MCF 10A (cell line): ENCODE data around the gene C1orf198. TPM values are rescaled to one million over a fixed set of nuclear protein-coding genes. Genes with fewer than 3 reads are reported as not detected.

Source experiments
- BruUV-seq: library from RNA; stranded (reverse); fragments of 400-500 nt; replicated peaks from 2 replicates; lab custom pipeline; 2021; lab: Mats Ljungman, UMichigan
- CTCF ChIA-PET: fragments of 300-600 bp; sonication (Branson Sonifier 250); formaldehyde crosslinking; extraction: SDS; loops from one replicate; lab custom pipeline; 2021; ENCODE audit warnings: antibody characterized with exemption, inconsistent platforms; lab: Yijun Ruan, JAX
- POLR2A ChIA-PET: fragments of 300-600, 350-650 bp; sonication (Branson Sonifier 250); formaldehyde crosslinking; extraction: SDS; loops from one replicate; lab custom pipeline; 2020; ENCODE audit warnings: antibody characterized with exemption, inconsistent platforms; lab: Yijun Ruan, JAX
- DNase-seq: peaks from one replicate; pipeline ENCODE4 v3.0.0-alpha.2; 2018; ENCODE audit not compliant: unreplicated experiment
- H3K27ac Mint-ChIP-seq: one replicate; pipeline ENCODE4 v1.8.0; 2022; ENCODE audit warnings: mild to moderate bottlenecking, low read depth, mixed read lengths; ENCODE audit not compliant: unreplicated experiment
- H3K27me3 Mint-ChIP-seq: one replicate; pipeline ENCODE4 v1.8.0; 2022; ENCODE audit warnings: mixed read lengths; ENCODE audit not compliant: insufficient read depth, unreplicated experiment
- H3K36me3 Mint-ChIP-seq: one replicate; pipeline ENCODE4 v1.8.0; 2022; ENCODE audit warnings: mild to moderate bottlenecking, moderate library complexity, mixed read lengths; ENCODE audit not compliant: insufficient read depth, unreplicated experiment
- H3K4me1 Mint-ChIP-seq: one replicate; pipeline ENCODE4 v1.8.0; 2022; ENCODE audit warnings: mixed read lengths; ENCODE audit not compliant: insufficient read depth, unreplicated experiment
- H3K4me3 Mint-ChIP-seq: one replicate; pipeline ENCODE4 v1.8.0; 2022; ENCODE audit warnings: mild to moderate bottlenecking, moderate library complexity, mixed read lengths; ENCODE audit not compliant: unreplicated experiment
- H3K9me3 Mint-ChIP-seq: one replicate; pipeline ENCODE4 v1.8.0; 2022; ENCODE audit warnings: mixed read lengths; ENCODE audit not compliant: unreplicated experiment
- intact Hi-C: fragments of 100-400 bp; cut with micrococcal nuclease; formaldehyde crosslinking; loops from 2 replicates; pipeline ENCODE4 v1.14.1; 2022
- total RNA-seq: library from RNA; stranded (reverse); gene quantifications from 2 replicates; pipeline ENCODE4 v1.2.3, GENCODE V29; 2022
- TF ChIP-seq, protein P1 (sequence below): fragments of 200-600 bp; IDR thresholded peaks from one replicate; pipeline ENCODE4 v1.8.0; 2022; ENCODE audit warnings: antibody characterized with exemption, mild to moderate bottlenecking; ENCODE audit not compliant: unreplicated experiment

The C1orf198 gene
- total RNA-seq, 1 experiment from 2014 or later: 13.7 TPM

DNA sequence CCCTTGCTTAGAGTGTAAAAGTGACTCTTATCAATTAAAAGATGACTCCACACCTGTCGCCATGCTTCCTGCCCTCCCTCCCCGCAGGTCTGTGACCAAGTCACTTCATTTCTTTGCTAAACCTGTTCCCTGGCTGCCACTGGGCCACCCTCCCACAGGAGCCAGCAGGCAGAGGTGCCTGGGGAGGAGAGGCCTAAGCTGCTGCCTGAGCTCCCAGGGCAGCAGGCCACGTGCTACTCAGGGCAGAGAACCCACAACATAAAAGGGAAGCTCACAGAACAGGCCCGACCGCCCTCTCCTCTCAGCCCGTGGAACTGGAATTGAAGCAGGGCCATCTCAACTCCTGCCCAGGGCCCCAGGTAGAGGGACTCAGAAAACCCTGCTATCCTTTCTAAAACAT lies 4.9 kb downstream of the C1orf198 start:
- no peak for DNase-seq
- no TSS peak for BruUV-seq
- CTCF ChIA-PET: no interaction called here
- intact Hi-C loops: no loop called here
- Mint-ChIP-seq H3K4me3 (no peak overlapping the region), H3K4me1 (peaks cover 34% of the 10 kb centered on the region), H3K36me3 (no peaks in the 10 kb centered on the region), H3K9me3 (no peaks in the 10 kb centered on the region), H3K27me3 (no peaks in the 10 kb centered on the region), H3K27ac (no peak overlapping the region)
- TF ChIP-seq, protein P1, sequence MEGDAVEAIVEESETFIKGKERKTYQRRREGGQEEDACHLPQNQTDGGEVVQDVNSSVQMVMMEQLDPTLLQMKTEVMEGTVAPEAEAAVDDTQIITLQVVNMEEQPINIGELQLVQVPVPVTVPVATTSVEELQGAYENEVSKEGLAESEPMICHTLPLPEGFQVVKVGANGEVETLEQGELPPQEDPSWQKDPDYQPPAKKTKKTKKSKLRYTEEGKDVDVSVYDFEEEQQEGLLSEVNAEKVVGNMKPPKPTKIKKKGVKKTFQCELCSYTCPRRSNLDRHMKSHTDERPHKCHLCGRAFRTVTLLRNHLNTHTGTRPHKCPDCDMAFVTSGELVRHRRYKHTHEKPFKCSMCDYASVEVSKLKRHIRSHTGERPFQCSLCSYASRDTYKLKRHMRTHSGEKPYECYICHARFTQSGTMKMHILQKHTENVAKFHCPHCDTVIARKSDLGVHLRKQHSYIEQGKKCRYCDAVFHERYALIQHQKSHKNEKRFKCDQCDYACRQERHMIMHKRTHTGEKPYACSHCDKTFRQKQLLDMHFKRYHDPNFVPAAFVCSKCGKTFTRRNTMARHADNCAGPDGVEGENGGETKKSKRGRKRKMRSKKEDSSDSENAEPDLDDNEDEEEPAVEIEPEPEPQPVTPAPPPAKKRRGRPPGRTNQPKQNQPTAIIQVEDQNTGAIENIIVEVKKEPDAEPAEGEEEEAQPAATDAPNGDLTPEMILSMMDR: no peak
- POLR2A ChIA-PET: interaction anchor here (0.9 kb wide), 1 partner anchor 10 kb away, joined by 4 read pairs; no protein-coding TSS in a partner anchor

GRCh38 chr1:230861970-230862595 lies 6.2 kb downstream of the C1orf198 start:
- H3K4me1 Mint-ChIP-seq: peaks cover 28% of the 10 kb centered on the region
- CTCF ChIA-PET: interaction anchor here (0.8 to 1.5 kb wide), 3 partner anchors 8 to 14 kb away, joined by 3 to 4 read pairs (median 4); no protein-coding TSS in a partner anchor
- no peak overlapping the region for H3K27ac Mint-ChIP-seq

DNA sequence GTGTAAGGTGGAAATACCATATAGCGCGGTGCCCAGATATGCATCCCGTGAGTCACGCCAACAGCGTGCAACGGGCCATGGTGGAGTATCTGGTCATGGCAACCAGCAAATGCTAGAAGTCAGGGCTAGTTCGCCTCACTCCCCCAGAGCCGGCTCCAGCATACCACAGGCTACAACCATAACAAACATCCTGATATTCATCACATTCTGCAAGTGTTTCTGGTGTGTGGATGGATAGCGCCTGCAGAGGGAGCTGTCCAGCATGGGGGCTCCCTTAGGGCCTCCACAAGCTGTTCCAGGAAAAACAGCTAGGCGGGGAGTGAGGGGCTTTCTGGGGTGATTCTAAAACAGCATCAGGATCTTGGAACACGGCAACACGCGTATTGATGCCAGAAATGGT lies 6.8 kb downstream of the C1orf198 start:
- H3K4me3 Mint-ChIP-seq: no peak overlapping the region
- intact Hi-C loops: no loop called here
- ChIA-PET CTCF (interaction anchor here (0.8 to 1.5 kb wide), 2 partner anchors 10 to 13 kb away, joined by 3 to 4 read pairs; no protein-coding TSS in a partner anchor), POLR2A (interaction anchor here (0.9 kb wide), 1 partner anchor 27 kb away, joined by 3 read pairs; no protein-coding TSS in a partner anchor)
- no peak overlapping the region for H3K27ac Mint-ChIP-seq
- no peak for DNase-seq
- no peaks in the 10 kb centered on the region for H3K36me3 Mint-ChIP-seq
- BruUV-seq: no TSS peak
- no peaks in the 10 kb centered on the region for H3K9me3 Mint-ChIP-seq
- peaks cover 22% of the 10 kb centered on the region for H3K4me1 Mint-ChIP-seq
- TF ChIP-seq, protein P1: no peak
- H3K27me3 Mint-ChIP-seq: no peaks in the 10 kb centered on the region

More at GRCh38 chr1:230861970-230862595, 6.2 kb downstream of the C1orf198 start:
- BruUV-seq: no TSS peak
- intact Hi-C loops: no loop called here
- H3K36me3 Mint-ChIP-seq: no peaks in the 10 kb centered on the region
- POLR2A ChIA-PET: interaction anchor here (0.9 to 1.0 kb wide), 2 partner anchors 28 to 31 kb away, joined by 3 read pairs; no protein-coding TSS in a partner anchor
- H3K9me3 Mint-ChIP-seq: no peaks in the 10 kb centered on the region
- TF ChIP-seq, protein P1: no peak
- no peak overlapping the region for H3K4me3 Mint-ChIP-seq
- no peaks in the 10 kb centered on the region for H3K27me3 Mint-ChIP-seq
- DNase-seq: peak; percentile 41

DNA sequence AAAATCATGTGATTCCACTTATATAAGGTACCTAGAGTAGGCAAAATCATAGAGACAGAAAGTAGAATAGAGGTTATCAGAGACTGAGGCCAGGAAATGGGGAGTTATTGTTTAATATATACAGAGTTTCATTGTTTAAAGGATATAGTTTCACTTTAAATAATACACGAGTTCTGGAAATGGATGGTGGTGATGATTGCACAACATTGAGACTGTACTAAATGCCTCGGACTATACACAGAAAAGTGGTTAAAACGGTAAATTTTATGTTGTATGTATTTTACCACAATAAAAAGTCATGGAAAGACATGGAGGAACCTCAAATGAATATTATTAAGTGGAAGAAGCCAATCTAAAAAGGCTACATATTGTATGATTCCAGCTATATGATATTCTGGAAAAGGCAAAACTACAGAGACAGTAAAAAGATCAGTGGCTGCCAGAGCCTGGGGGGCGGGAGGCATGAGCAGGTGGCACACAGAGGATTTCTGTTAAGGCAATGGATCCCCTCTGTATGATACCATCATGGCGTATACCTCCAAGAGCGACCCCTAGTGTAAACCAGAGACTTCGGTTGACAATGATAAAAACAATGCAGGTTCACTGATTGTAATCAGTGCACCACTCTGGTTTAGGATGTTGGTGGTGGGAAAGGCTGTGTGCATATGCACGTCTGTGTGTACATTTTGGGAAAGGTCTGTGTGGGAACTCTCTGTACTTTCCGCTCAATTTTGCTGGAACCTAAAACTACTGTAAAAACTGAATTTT lies 7.5 kb downstream of the C1orf198 start:
- Mint-ChIP-seq H3K36me3 (no peaks in the 10 kb centered on the region), H3K27ac (no peak overlapping the region), H3K4me3 (no peak overlapping the region), H3K9me3 (no peaks in the 10 kb centered on the region), H3K4me1 (peaks cover 17% of the 10 kb centered on the region), H3K27me3 (no peaks in the 10 kb centered on the region)
- no peak for DNase-seq
- POLR2A ChIA-PET: no interaction called here
- TF ChIP-seq, protein P1: no peak
- BruUV-seq: no TSS peak
- CTCF ChIA-PET: no interaction called here
- intact Hi-C loops: no loop called here
